SK-N-SH (cell line): ENCODE measurements around the gene ASCC1. TPM values are rescaled to one million over a fixed set of nuclear protein-coding genes. Genes with fewer than 3 reads are reported as not detected.

Experiments used
- CTCF ChIA-PET: fragments of 300-600, 350-600 bp; formaldehyde crosslinking; extraction: SDS; loops from one replicate; lab custom pipeline; 2021; lab: Yijun Ruan, JAX
- POLR2A ChIA-PET: fragments of 350-600 bp; sonication (Branson Sonifier 250); formaldehyde crosslinking; extraction: SDS; loops from one replicate; lab custom pipeline; 2020; ENCODE audit warnings: antibody characterized with exemption, inconsistent platforms; lab: Yijun Ruan, JAX
- DNase-seq: peaks from one replicate; pipeline ENCODE4 v3.0.0; 2012
- H2AFZ ChIP-seq: fragments of 200-600 bp; sonication (generic); 2 replicates; pipeline ENCODE4 v1.8.1; 2016; ENCODE audit warnings: antibody characterized with exemption, mild to moderate bottlenecking, low read depth
- H3F3A ChIP-seq: fragments of 200-600 bp; sonication (generic); replicated peaks from 2 replicates; pipeline ENCODE3; 2016; ENCODE audit warnings: antibody characterized with exemption, mild to moderate bottlenecking; ENCODE audit not compliant: insufficient read depth
- H3K27ac ChIP-seq, 2 experiments: fragments of 200-500 bp in 1 of 2; fragments of 200-600 bp in 1 of 2; sonication (Bioruptor generic) in 1 of 2; sonication (generic), shearing (Covaris generic) in 1 of 2; 2 replicates each; pipeline versions ENCODE4 v1.5.1 to v1.6.1; 2014 to 2016; ENCODE audit warnings: low read depth in 2 of 2, inconsistent platforms in 1 of 2, low read length in 1 of 2, mild to moderate bottlenecking in 1 of 2, mixed read lengths in 1 of 2
- H3K27me3 ChIP-seq: fragments of 200-600 bp; sonication (generic), shearing (Covaris generic); 2 replicates; pipeline ENCODE4 v1.6.1; 2016; ENCODE audit warnings: mixed run types; ENCODE audit not compliant: insufficient read depth
- H3K36me3 ChIP-seq, 2 experiments: fragments of 200-500 bp in 1 of 2; fragments of 200-600 bp in 1 of 2; sonication (Bioruptor generic) in 1 of 2; sonication (generic) in 1 of 2; replicated peaks in 1 of 2; 2 replicates each; pipeline versions ENCODE3 to v1.5.1; 2014 to 2016; ENCODE audit warnings: low read length in 1 of 2, mild to moderate bottlenecking in 1 of 2; ENCODE audit not compliant: insufficient read depth in 2 of 2, control insufficient read depth in 1 of 2
- H3K4me1 ChIP-seq, 2 experiments: fragments of 200-500 bp in 1 of 2; fragments of 200-600 bp in 1 of 2; sonication (Bioruptor generic) in 1 of 2; sonication (generic), shearing (Covaris generic) in 1 of 2; 2 replicates each; pipeline versions ENCODE4 v1.5.1 to v1.6.1; 2014 to 2016; ENCODE audit warnings: low read depth in 1 of 2, low read length in 1 of 2, mixed run types in 1 of 2; ENCODE audit not compliant: insufficient read depth in 2 of 2, control insufficient read depth in 1 of 2
- H3K4me2 ChIP-seq: fragments of 200-600 bp; sonication (generic), shearing (Covaris generic); 2 replicates; pipeline ENCODE4 v1.6.1; 2017; ENCODE audit warnings: mixed run types
- H3K4me3 ChIP-seq, 2 experiments: fragments of 200-500 bp in 1 of 2; fragments of 200-600 bp in 1 of 2; sonication (Bioruptor generic) in 1 of 2; sonication (generic), shearing (Covaris generic) in 1 of 2; 2 replicates each; pipeline versions ENCODE4 v1.5.1 to v1.8.1; 2014 to 2016; ENCODE audit warnings: low read depth in 2 of 2, inconsistent platforms in 1 of 2, low read length in 1 of 2, mild to moderate bottlenecking in 1 of 2, mixed read lengths in 1 of 2, moderate library complexity in 1 of 2
- H3K79me2 ChIP-seq: fragments of 200-600 bp; sonication (generic); 2 replicates; pipeline ENCODE4 v1.8.1; 2017; ENCODE audit warnings: mild to moderate bottlenecking; ENCODE audit not compliant: insufficient read depth
- H3K9ac ChIP-seq: fragments of 200-600 bp; sonication (generic); 2 replicates; pipeline ENCODE4 v1.6.1; 2017; ENCODE audit warnings: mixed run types
- H3K9me2 ChIP-seq: fragments of 200-600 bp; sonication (generic); 2 replicates; pipeline ENCODE4 v1.6.1; 2017; ENCODE audit warnings: mixed run types
- H3K9me3 ChIP-seq: fragments of 200-600 bp; sonication (generic); 2 replicates; pipeline ENCODE4 v1.6.1; 2017; ENCODE audit warnings: mixed run types, mild to moderate bottlenecking, moderate library complexity
- H4K20me1 ChIP-seq: fragments of 200-600 bp; sonication (generic); 2 replicates; pipeline ENCODE4 v1.6.1; 2017; ENCODE audit warnings: mild to moderate bottlenecking, mixed run types; ENCODE audit not compliant: insufficient read depth
- CTCF ChIP-seq: fragments of 200-600 bp; sonication (generic); IDR thresholded peaks from 2 replicates; pipeline ENCODE4 v1.6.1; 2017; ENCODE audit warnings: antibody characterized with exemption, mild to moderate bottlenecking, moderate library complexity
- EZH2phosphoT487 ChIP-seq: fragments of 200-600 bp; sonication (generic); IDR thresholded peaks from 2 replicates; pipeline ENCODE4 v1.6.1; 2017; ENCODE audit warnings: low read depth, mixed run types, mild to moderate bottlenecking, antibody characterized with exemption, moderate library complexity, borderline replicate concordance
- GATA2 ChIP-seq: sonication (generic); formaldehyde crosslinking; IDR thresholded peaks from 2 replicates; pipeline ENCODE4 v1.5.0; 2020; ENCODE audit warnings: mild to moderate bottlenecking, missing genetic modification reagents
- PBX3 ChIP-seq: IDR thresholded peaks from 2 replicates; pipeline ENCODE4; 2012
- RAD21 ChIP-seq: IDR thresholded peaks from 2 replicates; pipeline ENCODE4 v1.6.1; 2012; ENCODE audit warnings: mild to moderate bottlenecking, low read length
- SMC3 ChIP-seq: IDR thresholded peaks from 2 replicates; pipeline ENCODE4 v1.6.1; 2012; ENCODE audit warnings: low read depth, low read length, improper control_type of control experiment
- WGBS: methylation state at CpG from one replicate; pipeline ENCODE4 v1.1.6; 2017; ENCODE audit warnings: low lambda C conversion rate; 5-methylcytosine and 5-hydroxymethylcytosine counted together
- polyA plus RNA-seq, 3 experiments: library from polyadenylated mRNA; depleted of rRNA; stranded (reverse); fragments of >200 nt; gene quantifications; 2 replicates each; pipeline ENCODE4 v1.2.3, GENCODE V29; 2012
- TF ChIP-seq, protein P1 (sequence below): IDR thresholded peaks from 2 replicates; pipeline ENCODE4 v1.4.0; 2012; ENCODE audit warnings: low read depth, borderline replicate concordance

Gene ASCC1
- polyA plus RNA-seq, 1 of the 3 experiments (the other 2 are of a cell fraction): 15.0 TPM

DNA sequence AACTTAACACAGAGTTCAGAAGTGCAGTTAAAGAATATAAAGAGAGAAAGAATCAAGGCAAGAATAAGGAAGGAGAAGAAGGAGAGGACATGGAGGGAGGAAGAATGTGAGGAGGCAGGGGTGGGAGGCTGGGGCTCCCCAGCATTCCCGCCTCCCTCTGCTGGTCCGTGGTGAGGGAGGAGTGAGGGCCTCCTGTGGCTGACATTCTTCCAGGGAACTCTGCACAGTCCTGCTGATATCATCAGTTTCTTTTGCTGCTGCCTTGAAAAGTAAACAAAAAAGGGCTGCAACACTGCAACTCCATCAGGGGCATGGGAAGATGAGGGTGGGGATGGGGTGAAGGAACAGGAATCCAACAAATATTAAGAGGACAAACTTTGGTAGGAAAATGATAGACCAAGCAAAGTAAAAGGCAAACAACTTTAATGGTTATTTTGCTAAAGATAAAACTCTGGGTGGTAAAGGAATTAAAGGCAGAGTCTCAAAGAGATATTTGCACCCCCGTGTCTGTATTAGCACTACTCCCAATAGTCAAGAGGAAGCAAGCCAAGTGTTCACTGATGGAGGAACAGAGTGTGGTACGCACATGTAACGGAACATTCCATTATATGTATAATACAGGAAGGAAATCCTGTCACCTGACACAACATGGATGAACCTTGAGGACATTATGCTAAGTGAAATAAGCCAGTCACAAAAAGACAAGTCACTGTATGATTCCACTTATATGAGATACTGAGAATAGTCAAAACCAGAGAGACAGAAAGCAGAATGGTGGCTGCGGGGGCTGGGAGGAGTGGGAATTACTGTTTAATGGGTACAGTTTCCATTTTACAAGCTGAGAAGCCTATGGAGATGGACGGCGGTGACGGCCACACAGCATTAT is 119.7 kb downstream of the ASCC1 start:
- POLR2A ChIA-PET: no interaction called here
- no peak for DNase-seq

More for the DNA sequence above, 119.7 kb downstream of the ASCC1 start:
- Histone ChIP-seq H3K36me3 (peaks cover 0 to 13% of the 10 kb centered on the region in 2 experiments), H3K4me1 (peaks cover 2 to 6% of the 10 kb centered on the region in 2 experiments; a peak in 3 of 4 replicates), H3K9ac (no peak overlapping the region), H3K4me3 (no peak overlapping the region; a peak in 1 of 4 replicates), H3K9me2 (no peaks in the 10 kb centered on the region), H4K20me1 (no peaks in the 10 kb centered on the region), H3K27me3 (no peaks in the 10 kb centered on the region), H3F3A (peaks cover 9% of the 10 kb centered on the region), H3K27ac (peak overlapping the region in 1 of 2 experiments; percentile 32; a peak in 1 of 4 replicates), H2AFZ (no peak overlapping the region), H3K9me3 (no peaks in the 10 kb centered on the region)
- WGBS: 89% methylated on average over 9 of the region's 9 CpGs
- CTCF ChIA-PET: interaction anchor here (0.6 kb wide), 1 partner anchor 24 kb away, joined by 4 read pairs; no protein-coding TSS in a partner anchor
- TF ChIP-seq CTCF (no peak), PBX3 (no peak), RAD21 (no peak), GATA2 (CRISPR knock-in tag) (no peak), SMC3 (no peak), EZH2phosphoT487 (no peak)
- TF ChIP-seq, protein P1, sequence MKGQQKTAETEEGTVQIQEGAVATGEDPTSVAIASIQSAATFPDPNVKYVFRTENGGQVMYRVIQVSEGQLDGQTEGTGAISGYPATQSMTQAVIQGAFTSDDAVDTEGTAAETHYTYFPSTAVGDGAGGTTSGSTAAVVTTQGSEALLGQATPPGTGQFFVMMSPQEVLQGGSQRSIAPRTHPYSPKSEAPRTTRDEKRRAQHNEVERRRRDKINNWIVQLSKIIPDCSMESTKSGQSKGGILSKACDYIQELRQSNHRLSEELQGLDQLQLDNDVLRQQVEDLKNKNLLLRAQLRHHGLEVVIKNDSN: no peak
- TF ChIP-seq, all 33 proteins: peak for 0
- Histone ChIP-seq H3K79me2 (no peaks in the 10 kb centered on the region), H3K4me2 (peak overlapping the region; percentile 18; the same call in 1 of the 2 replicates)
